HG03280 (cell line): Measurements from ENCODE around the gene BCL11A.

Experiments used
- ATAC-seq: cut with Tn5 transposase; IDR thresholded peaks from one replicate; pipeline ENCODE4 v1.9.1; 2021; ENCODE audit warnings: mild to moderate bottlenecking, moderate library complexity; ENCODE audit not compliant: unreplicated experiment

BCL11A gene

GRCh38 chr2:60510713-60511112 is 42.7 kb downstream of the BCL11A start:
- no peak for ATAC-seq

DNA sequence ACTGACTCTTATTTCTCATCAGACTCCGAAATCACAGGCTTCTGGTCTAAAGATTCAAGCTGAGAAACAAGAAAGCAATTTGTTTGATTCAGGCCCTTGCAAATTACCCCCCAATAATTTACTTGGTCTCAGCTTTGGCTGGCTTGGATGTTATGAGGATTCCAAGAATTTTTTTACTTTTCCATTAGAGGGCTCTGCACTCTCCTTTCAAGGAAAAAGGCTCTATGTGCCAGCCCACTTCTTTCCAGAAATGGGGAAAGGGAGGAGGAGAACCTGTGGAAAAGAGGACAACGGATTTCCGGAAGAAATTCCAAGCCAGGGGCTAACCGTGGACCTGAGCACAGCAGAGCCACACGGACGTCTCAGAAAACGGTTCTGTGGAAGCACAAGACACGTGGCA is 44.4 kb downstream of the BCL11A start:
- no peak for ATAC-seq

DNA sequence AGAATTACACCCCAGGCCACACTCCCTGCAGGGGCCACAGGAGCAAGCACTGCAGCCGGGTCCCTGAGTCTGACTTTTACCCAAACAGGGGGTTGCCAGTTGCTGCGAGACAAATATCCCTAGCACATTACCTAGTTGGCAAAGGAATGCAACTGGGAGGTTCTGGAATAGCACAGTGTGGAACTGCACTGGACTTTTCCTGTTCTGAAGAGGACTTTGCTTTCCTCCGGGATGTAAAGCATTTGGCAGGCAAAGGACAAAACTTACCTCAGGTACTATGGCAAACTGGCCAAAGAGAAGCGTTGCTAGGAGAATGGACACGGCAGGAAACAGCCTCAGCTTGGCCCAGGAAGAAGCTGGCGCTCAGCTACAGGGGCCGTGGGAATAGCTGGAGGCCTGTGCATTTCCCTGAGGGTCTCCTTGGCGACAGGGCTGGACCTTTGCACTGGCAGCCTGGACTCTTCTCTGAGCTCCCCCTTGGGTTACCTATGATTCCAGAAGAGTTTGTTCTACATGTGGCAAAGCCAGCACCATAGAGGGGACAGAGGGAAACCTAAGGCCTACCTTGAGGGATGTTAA is 45.0 kb downstream of the BCL11A start:
- no peak for ATAC-seq

DNA sequence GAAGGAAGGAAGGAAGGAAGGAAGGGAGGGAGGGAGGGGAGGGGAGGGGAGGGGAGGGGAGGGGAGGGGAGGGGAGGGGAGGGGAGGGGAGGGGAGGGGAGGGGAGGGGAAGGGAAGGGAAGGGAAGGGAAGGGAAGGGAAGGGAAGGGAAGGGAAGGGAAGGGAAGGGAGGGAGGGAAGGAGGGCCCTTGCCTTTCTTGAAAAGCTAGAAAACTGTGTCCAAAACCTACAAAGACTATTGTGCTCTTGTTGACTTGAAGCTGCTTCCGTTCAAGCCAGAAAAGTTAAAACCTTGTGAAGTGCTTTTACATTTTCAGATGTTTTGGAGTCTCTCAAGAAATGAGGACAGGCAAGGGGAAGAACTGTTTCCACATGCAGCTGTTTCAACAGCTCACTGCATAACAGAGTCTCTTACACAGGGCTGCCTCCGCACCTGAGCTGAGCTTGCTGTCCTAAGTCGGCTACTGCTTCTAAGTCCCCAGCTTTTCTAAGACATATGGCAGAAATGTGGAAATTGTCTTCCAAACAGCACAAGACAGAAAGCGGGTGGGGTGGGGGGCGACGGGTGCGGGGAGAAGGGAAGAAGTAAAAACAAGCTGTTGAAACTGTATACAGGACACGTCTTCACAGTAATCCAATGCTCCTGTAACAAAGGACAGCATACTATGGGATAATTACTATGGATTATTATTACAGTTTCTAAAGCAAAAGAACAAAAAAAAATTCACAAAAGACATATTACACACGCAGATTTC is 46.1 kb downstream of the BCL11A start:
- ATAC-seq: no peak

DNA sequence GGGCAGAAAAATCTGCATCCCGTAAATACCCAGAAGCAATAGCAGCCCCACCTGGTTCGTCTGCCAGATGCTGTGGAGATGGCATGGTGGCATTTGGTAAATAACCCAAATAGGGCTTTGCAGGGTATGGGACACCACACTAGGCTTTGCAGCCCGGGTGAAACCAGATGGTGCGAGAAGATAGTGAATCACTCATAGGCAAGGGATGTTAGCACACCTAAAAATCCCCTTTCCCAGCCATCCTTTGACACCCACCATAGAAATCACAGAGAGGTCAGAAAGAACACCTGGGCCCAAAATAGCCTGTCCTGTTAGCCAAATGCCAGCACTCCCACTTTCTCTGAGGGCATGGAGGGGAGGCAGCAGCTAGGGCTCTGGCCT is 47.6 kb downstream of the BCL11A start:
- ATAC-seq: no peak

DNA sequence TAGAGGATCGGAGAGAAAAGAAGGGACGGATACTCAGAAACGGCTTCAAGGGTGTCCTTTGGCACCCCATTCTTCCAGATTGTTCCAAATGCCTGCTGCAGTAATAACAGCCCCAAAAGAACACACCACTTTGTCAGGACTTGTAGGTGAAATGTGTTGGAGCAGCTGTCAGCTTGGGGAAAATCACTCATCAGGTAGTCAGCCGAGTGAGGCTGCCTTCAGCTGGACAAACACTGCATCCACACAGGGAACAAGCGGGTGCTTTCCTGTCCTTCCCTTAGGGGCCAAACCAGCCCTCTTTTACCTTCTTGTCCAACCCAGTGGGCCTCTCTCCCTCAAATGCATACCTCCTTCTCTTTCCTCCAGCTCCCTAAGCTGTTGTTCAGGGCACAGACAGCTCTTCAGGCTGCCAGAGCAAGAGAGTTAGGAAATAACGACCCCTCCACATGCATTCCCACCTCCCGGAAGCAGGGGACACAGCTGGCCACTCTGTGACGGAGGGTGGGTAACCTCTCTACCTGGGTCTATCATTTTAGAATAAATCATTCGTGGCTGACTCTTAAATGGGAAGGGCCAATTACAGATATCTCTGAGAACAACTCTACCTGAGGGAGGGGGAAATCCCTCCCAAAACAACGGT is 48.1 kb downstream of the BCL11A start:
- no peak for ATAC-seq

GRCh38 chr2:60504049-60504448 is 49.4 kb downstream of the BCL11A start:
- no peak for ATAC-seq

DNA sequence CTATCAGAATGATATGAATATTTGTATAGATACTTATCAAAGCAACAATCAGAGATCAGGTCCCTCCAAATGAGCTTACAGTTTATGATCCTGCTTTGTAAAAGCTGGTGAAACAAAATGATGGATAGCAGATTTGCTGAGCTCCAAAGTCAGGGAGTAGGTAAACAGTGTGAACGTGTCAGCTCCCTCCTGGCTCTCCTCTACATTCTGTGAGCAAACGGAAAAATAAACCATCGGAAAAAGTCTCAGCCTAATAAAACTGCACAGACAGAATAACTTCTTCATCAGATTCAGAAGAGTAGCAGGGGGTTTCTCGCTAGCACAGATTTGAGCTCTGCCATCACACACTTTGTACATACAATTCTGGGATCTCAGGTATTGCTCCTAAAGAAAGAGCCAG is 51.3 kb downstream of the BCL11A start:
- no peak for ATAC-seq

GRCh38 chr2:60500861-60501260 is 52.6 kb downstream of the BCL11A start:
- no peak for ATAC-seq

GRCh38 chr2:60499651-60500265 is 53.7 kb downstream of the BCL11A start:
- no peak for ATAC-seq

GRCh38 chr2:60498816-60499429 is 54.5 kb downstream of the BCL11A start:
- ATAC-seq: no peak

GRCh38 chr2:60498127-60498815 is 55.2 kb downstream of the BCL11A start:
- ATAC-seq: no peak

- ATAC-seq: no peak
These were observed 56.0 kb downstream of the BCL11A start for GRCh38 chr2:60497500-60497899.

- ATAC-seq: no peak
These were observed 56.5 kb downstream of the BCL11A start for GRCh38 chr2:60496956-60497355.

DNA sequence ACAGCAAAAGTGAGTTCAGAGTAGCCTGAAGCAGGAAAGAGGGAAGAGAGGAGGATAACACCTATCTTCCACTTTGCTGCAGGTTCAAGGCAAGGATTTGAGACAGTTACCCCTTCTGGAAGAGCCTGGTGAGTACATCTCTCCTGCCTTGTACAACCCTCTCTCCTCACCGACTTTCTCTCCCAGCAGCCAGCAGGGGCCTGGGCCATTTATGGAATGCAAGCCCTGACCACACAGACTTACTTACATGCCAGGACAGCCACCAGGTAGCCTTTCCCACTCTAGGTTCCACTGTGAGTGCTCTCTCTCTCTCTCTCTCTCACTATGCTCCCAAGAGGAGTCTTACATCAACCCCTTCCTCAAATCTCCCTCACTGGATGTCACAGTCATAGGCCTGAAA is 57.0 kb downstream of the BCL11A start:
- ATAC-seq: no peak

GRCh38 chr2:60495041-60495625 is 58.3 kb downstream of the BCL11A start:
- ATAC-seq: no peak

GRCh38 chr2:60493804-60494387 is 59.6 kb downstream of the BCL11A start:
- no peak for ATAC-seq

DNA sequence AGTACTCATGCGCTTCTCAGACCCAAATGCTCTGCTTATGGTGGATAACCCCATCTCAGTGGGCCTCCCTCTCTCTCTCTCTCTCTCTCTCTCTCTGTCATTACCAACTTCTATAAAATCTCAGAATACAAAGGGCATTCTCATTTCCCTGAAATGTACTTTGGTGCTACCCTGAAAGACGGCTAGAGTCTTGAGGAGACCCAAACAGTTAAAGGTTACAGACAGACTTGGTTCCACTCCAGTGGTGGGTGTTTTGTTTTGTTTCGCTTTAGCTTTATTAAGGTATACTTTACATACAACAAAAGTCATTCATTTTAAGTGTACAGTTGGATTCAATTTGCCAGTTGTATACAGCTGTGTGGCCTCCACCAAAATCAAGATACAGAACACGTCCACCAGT is 60.9 kb downstream of the BCL11A start:
- ATAC-seq: no peak

DNA sequence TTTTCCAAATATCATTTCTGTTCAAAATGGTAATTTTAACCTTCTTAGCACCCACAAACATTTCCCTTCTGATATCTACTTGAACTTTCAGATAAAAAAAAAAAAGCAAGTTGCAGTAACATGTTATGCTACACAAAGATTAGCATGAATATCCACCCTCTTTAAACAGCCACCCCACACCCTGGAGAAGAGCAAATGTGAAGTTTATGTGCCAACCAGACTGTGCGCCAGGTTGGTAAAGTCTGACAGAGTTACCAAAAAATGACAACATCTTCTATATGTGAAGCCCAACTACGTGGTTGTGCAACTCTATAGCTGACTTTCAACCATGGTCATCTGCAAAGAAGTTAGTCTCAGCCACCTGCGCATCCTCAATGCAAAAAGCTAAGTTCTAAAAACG is 62.6 kb downstream of the BCL11A start:
- no peak for ATAC-seq

GRCh38 chr2:60490441-60490840 is 63.0 kb downstream of the BCL11A start:
- ATAC-seq: no peak
